OCI-LY1 (cell line): ENCODE data around the gene AGPAT3.

ENCODE experiments used
- CTCF ChIP-seq: fragments of 200-600 bp; sonication (generic), shearing (Covaris generic); IDR thresholded peaks from 2 replicates; pipeline ENCODE4 v1.5.1; 2017; ENCODE audit warnings: mild to moderate bottlenecking, antibody characterized with exemption, low read length, moderate library complexity, mixed read lengths
- EZH2 ChIP-seq: fragments of 200-600 bp; sonication (generic), shearing (Covaris generic); IDR thresholded peaks from 2 replicates; pipeline ENCODE4 v1.8.0; 2017; ENCODE audit warnings: borderline replicate concordance, mixed run types, mild to moderate bottlenecking, antibody characterized with exemption, low read length, moderate library complexity, mixed read lengths

GRCh38 chr21:43825242-43825935 is 39.6 kb upstream of the AGPAT3 start:
- no peak for TF ChIP-seq CTCF
- no peak for TF ChIP-seq EZH2
